Ishikawa (cell line): Measurements from ENCODE around the gene MYF6.

Experiments used
- CEBPB ChIP-seq: IDR thresholded peaks from 2 replicates; pipeline ENCODE4 v1.6.1; 2012
- CREB1 ChIP-seq: IDR thresholded peaks from 2 replicates; pipeline ENCODE4 v1.6.1; 2012; ENCODE audit warnings: low read depth
- EGR1 ChIP-seq: IDR thresholded peaks from 2 replicates; pipeline ENCODE4 v1.6.1; 2012
- EP300 ChIP-seq: IDR thresholded peaks from 2 replicates; pipeline ENCODE4 v1.6.1; 2012; ENCODE audit warnings: borderline replicate concordance
- FOXM1 ChIP-seq: IDR thresholded peaks from 2 replicates; pipeline ENCODE4 v1.6.1; 2012; ENCODE audit warnings: low read depth, borderline replicate concordance
- NFIC ChIP-seq: IDR thresholded peaks from 2 replicates; pipeline ENCODE4 v1.6.1; 2012
- RAD21 ChIP-seq: IDR thresholded peaks from 2 replicates; pipeline ENCODE4 v1.6.1; 2012; ENCODE audit warnings: low read depth
- TAF1 ChIP-seq: IDR thresholded peaks from 2 replicates; pipeline ENCODE4 v1.6.1; 2012; ENCODE audit warnings: low read depth, mild to moderate bottlenecking
- TCF12 ChIP-seq: IDR thresholded peaks from 2 replicates; pipeline ENCODE4 v1.6.1; 2012; ENCODE audit warnings: low read depth
- TEAD4 ChIP-seq: IDR thresholded peaks from 2 replicates; pipeline ENCODE4 v1.6.1; 2012
- USF1 ChIP-seq: IDR thresholded peaks from 2 replicates; pipeline ENCODE4 v1.6.1; 2012
- YY1 ChIP-seq: IDR thresholded peaks from 2 replicates; pipeline ENCODE4 v1.6.1; 2012; ENCODE audit warnings: low read depth
- ZBTB7A ChIP-seq: IDR thresholded peaks from 2 replicates; pipeline ENCODE4 v1.6.1; 2012; ENCODE audit warnings: low read depth
- TF ChIP-seq, protein P1 (sequence below): IDR thresholded peaks from 2 replicates; pipeline ENCODE4 v1.6.1; 2012
- TF ChIP-seq, protein P2 (sequence below): IDR thresholded peaks from 2 replicates; pipeline ENCODE4 v1.6.1; 2012; ENCODE audit warnings: low read depth, mild to moderate bottlenecking

Gene MYF6

GRCh38 chr12:80712866-80713265 is 5.4 kb downstream of the MYF6 start:
- no peak for TF ChIP-seq TCF12
- no peak for TF ChIP-seq FOXM1
- TF ChIP-seq, protein P1, sequence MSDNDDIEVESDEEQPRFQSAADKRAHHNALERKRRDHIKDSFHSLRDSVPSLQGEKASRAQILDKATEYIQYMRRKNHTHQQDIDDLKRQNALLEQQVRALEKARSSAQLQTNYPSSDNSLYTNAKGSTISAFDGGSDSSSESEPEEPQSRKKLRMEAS, result no peak
- no peak for TF ChIP-seq EP300
- TF ChIP-seq EGR1, result no peak

DNA sequence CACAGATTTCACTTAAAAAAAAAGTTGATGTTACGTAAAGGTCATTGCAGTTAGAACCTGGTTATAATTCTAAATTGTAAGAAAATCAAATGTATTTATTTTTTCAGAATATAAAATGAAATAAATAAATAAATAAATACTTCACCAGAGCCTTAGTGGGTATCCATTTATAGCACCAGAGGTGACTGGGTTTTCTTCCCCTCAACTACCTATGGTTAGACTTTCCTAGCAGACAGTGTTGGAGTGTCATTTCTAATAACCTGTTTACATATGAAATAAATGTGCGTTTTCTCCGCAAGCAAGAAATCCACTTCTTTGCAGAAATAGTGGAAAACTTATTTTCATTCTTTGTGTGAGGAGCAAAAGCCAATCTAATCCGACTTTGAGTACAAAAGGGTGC is 6.0 kb downstream of the MYF6 start:
- TF ChIP-seq ZBTB7A (no peak), TAF1 (no peak), EP300 (no peak), TEAD4 (no peak), TCF12 (no peak), RAD21 (no peak), USF1 (no peak), EGR1 (no peak), NFIC (no peak), CREB1 (no peak), YY1 (no peak), CEBPB (no peak), FOXM1 (no peak)
- TF ChIP-seq, protein P1, result no peak
- TF ChIP-seq, protein P2, sequence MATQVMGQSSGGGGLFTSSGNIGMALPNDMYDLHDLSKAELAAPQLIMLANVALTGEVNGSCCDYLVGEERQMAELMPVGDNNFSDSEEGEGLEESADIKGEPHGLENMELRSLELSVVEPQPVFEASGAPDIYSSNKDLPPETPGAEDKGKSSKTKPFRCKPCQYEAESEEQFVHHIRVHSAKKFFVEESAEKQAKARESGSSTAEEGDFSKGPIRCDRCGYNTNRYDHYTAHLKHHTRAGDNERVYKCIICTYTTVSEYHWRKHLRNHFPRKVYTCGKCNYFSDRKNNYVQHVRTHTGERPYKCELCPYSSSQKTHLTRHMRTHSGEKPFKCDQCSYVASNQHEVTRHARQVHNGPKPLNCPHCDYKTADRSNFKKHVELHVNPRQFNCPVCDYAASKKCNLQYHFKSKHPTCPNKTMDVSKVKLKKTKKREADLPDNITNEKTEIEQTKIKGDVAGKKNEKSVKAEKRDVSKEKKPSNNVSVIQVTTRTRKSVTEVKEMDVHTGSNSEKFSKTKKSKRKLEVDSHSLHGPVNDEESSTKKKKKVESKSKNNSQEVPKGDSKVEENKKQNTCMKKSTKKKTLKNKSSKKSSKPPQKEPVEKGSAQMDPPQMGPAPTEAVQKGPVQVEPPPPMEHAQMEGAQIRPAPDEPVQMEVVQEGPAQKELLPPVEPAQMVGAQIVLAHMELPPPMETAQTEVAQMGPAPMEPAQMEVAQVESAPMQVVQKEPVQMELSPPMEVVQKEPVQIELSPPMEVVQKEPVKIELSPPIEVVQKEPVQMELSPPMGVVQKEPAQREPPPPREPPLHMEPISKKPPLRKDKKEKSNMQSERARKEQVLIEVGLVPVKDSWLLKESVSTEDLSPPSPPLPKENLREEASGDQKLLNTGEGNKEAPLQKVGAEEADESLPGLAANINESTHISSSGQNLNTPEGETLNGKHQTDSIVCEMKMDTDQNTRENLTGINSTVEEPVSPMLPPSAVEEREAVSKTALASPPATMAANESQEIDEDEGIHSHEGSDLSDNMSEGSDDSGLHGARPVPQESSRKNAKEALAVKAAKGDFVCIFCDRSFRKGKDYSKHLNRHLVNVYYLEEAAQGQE, result no peak

DNA sequence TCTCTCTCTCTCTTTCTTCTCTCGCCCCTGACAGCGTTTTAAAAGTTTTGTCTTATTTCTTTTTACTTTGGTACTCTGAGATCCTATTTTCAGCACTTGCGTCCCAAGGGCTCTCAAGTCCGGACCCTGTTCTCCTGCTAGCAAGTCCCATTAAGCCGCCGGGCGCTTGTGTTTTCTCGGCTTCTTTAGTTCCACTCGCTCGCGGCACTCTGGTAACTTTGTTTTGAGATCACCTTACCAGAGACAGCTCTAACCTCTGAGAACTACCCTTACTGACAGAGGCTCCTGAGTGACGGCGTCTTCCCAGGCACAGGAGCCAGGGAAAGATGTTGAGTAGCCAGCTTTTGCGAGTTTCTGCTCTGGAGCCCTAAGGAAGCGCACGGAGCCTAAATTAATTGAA is 6.6 kb downstream of the MYF6 start:
- TF ChIP-seq, protein P2, result no peak
- TF ChIP-seq EP300 (no peak), CEBPB (no peak), ZBTB7A (no peak), YY1 (no peak), CREB1 (no peak), RAD21 (no peak), TEAD4 (no peak), FOXM1 (no peak), NFIC (no peak), EGR1 (no peak), TAF1 (no peak)
- TF ChIP-seq, protein P1, result no peak

DNA sequence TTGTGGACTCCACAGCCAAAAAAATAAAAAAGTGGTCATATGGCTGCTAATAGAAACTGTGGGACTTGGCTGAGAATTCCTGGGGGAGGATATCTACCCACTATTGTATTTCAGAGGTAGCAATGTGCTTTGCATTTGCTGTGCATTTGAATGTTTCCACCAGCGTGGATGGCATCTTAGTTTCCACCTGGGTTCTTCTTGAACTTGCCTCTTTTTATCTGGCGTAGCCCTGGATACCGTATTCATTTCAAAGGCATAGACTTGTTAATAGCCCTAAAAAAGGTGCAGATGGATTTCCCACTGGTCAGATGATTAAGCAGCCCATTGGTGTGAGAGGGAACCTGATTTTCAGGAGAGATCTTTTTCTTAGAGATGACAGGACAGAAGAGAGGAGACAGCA is 7.4 kb downstream of the MYF6 start:
- TF ChIP-seq RAD21 (no peak), TAF1 (no peak), USF1 (no peak), ZBTB7A (no peak), TCF12 (no peak), FOXM1 (no peak), EGR1 (no peak), CREB1 (no peak), YY1 (no peak), EP300 (no peak)
- TF ChIP-seq, protein P1, result no peak

- no peak for TF ChIP-seq TEAD4
- TF ChIP-seq EP300, result no peak
- TF ChIP-seq EGR1, result no peak
- TF ChIP-seq NFIC, result no peak
Observed at GRCh38 chr12:80715713-80716249, 8.3 kb downstream of the MYF6 start.

DNA sequence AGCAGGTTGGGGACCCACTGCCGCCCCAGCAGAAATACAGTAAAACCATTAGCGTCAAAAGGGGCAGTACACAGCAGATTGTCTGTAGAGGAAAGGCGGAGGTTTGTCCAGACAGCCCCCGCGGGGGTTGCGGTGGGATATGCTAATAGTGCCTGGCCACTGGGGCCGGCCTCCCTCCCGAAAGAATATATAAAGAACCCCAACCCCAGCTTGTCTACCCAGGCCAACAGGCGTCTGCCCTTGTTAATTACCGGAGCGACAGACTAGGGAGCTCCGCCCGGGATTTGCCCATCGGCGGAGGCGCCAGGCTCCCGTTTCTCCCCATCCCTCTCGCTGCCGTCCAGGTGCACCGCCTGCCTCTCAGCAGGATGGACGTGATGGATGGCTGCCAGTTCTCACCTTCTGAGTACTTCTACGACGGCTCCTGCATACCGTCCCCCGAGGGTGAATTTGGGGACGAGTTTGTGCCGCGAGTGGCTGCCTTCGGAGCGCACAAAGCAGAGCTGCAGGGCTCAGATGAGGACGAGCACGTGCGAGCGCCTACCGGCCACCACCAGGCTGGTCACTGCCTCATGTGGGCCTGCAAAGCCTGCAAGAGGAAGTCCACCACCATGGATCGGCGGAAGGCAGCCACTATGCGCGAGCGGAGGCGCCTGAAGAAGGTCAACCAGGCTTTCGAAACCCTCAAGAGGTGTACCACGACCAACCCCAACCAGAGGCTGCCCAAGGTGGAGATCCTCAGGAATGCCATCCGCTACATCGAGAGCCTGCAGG is 9.4 kb downstream of the MYF6 start, which contains the start of gene MYF5:
MYF5 (plus strand) TSS at position 217 of the 774 bp plus-strand sequence; CDS start at position 369, 152 bp downstream.
- TF ChIP-seq CEBPB (no peak), TEAD4 (no peak), YY1 (no peak), CREB1 (no peak), TAF1 (no peak)
- TF ChIP-seq, protein P1, result no peak
